Measurements from ENCODE around the gene CETP.

CETP gene

GRCh38 chr16:57029161-57030160, 67.7 kb downstream of the CETP start:
- no peak for DNase-seq

GRCh38 chr16:57030346-57030902, 68.7 kb downstream of the CETP start:
- in situ Hi-C loops (cut with MboI; ENCODE audit: low pct_unique_long_range_greater_than_20kb, low sequenced_read_pairs) = no loop called here
- DNase-seq = no peak

More at GRCh38 chr16:57029161-57030160, 67.7 kb downstream of the CETP start:
- in situ Hi-C loops (cut with MboI; ENCODE audit: low pct_unique_long_range_greater_than_20kb, low sequenced_read_pairs) = no loop called here

- no peak for DNase-seq
- in situ Hi-C loops (cut with MboI; ENCODE audit: low pct_unique_long_range_greater_than_20kb, low sequenced_read_pairs) = no loop called here
Observed at GRCh38 chr16:57031156-57031555, 69.4 kb downstream of the CETP start.

- no peak for DNase-seq
- in situ Hi-C loops (cut with MboI; ENCODE audit: low pct_unique_long_range_greater_than_20kb, low sequenced_read_pairs) = no loop called here
Observed at GRCh38 chr16:57032346-57032745, 70.6 kb downstream of the CETP start.

GRCh38 chr16:57032931-57033330, 71.2 kb downstream of the CETP start:
- DNase-seq = no peak
- in situ Hi-C loops (cut with MboI; ENCODE audit: low pct_unique_long_range_greater_than_20kb, low sequenced_read_pairs) = no loop called here
